HEK293 (cell line): ENCODE data around the gene MPHOSPH6.

Experiments
- EGR2 ChIP-seq: fragments of 450-650 bp; formaldehyde crosslinking; IDR thresholded peaks from 2 replicates; pipeline ENCODE4 v1.5.1; 2016; ENCODE audit warnings: low read depth, missing biosample characterization, missing genetic modification characterization
- FEZF1 ChIP-seq: fragments of 450-650 bp; formaldehyde crosslinking; IDR thresholded peaks from 2 replicates; pipeline ENCODE4 v1.5.1; 2016; ENCODE audit warnings: missing biosample characterization, missing genetic modification characterization
- GLIS1 ChIP-seq: fragments of 450-650 bp; formaldehyde crosslinking; IDR thresholded peaks from 2 replicates; pipeline ENCODE4 v1.5.1; 2016; ENCODE audit warnings: missing biosample characterization, missing genetic modification characterization
- MEIS1 ChIP-seq: sonication (generic); formaldehyde crosslinking; IDR thresholded peaks from 2 replicates; pipeline ENCODE4 v1.8.1; 2022; ENCODE audit warnings: missing genetic modification reagents, mild to moderate bottlenecking, borderline replicate concordance
- MZF1 ChIP-seq: fragments of 450-650 bp; formaldehyde crosslinking; IDR thresholded peaks from 2 replicates; pipeline ENCODE4 v1.5.1; 2017; ENCODE audit warnings: missing biosample characterization, missing genetic modification characterization, borderline replicate concordance
- PRDM10 ChIP-seq: fragments of 450-650 bp; formaldehyde crosslinking; IDR thresholded peaks from 2 replicates; pipeline ENCODE4 v1.5.1; 2016; ENCODE audit warnings: missing biosample characterization, missing genetic modification characterization
- PRDM4 ChIP-seq: fragments of 450-650 bp; formaldehyde crosslinking; IDR thresholded peaks from 2 replicates; pipeline ENCODE4 v1.5.1; 2017; ENCODE audit warnings: missing biosample characterization, missing genetic modification characterization
- SCRT1 ChIP-seq: fragments of 450-650 bp; formaldehyde crosslinking; IDR thresholded peaks from 2 replicates; pipeline ENCODE4 v1.5.1; 2016; ENCODE audit warnings: missing biosample characterization, missing genetic modification characterization, borderline replicate concordance
- YY1 ChIP-seq: fragments of 450-650 bp; formaldehyde crosslinking; IDR thresholded peaks from 2 replicates; pipeline ENCODE4 v1.5.1; 2018; ENCODE audit warnings: missing biosample characterization, missing genetic modification characterization
- YY2 ChIP-seq: fragments of 450-650 bp; formaldehyde crosslinking; IDR thresholded peaks from 2 replicates; pipeline ENCODE4 v1.5.1; 2016; ENCODE audit warnings: missing biosample characterization, missing genetic modification characterization
- ZBTB1 ChIP-seq: fragments of 450-650 bp; formaldehyde crosslinking; IDR thresholded peaks from 2 replicates; pipeline ENCODE4 v1.5.1; 2016; ENCODE audit warnings: missing biosample characterization, missing genetic modification characterization
- ZBTB48 ChIP-seq: fragments of 450-650 bp; formaldehyde crosslinking; IDR thresholded peaks from 2 replicates; pipeline ENCODE4 v1.5.1; 2016; ENCODE audit warnings: missing biosample characterization, missing genetic modification characterization
- ZBTB8A ChIP-seq: fragments of 450-650 bp; formaldehyde crosslinking; IDR thresholded peaks from 2 replicates; pipeline ENCODE4 v1.5.1; 2016; ENCODE audit warnings: missing biosample characterization, missing genetic modification characterization
- ZFP37 ChIP-seq: fragments of 450-650 bp; formaldehyde crosslinking; IDR thresholded peaks from 2 replicates; pipeline ENCODE4 v1.5.1; 2016; ENCODE audit warnings: missing biosample characterization, missing genetic modification characterization
- ZNF10 ChIP-seq: fragments of 450-650 bp; formaldehyde crosslinking; IDR thresholded peaks from 2 replicates; pipeline ENCODE4 v1.5.1; 2017; ENCODE audit warnings: missing biosample characterization, missing genetic modification characterization
- ZNF132 ChIP-seq: fragments of 450-650 bp; formaldehyde crosslinking; IDR thresholded peaks from 2 replicates; pipeline ENCODE4 v1.5.1; 2017; ENCODE audit warnings: missing biosample characterization, missing genetic modification characterization, borderline replicate concordance
- ZNF19 ChIP-seq: fragments of 450-650 bp; formaldehyde crosslinking; IDR thresholded peaks from 2 replicates; pipeline ENCODE4; 2016; ENCODE audit warnings: missing biosample characterization, missing genetic modification characterization, low read depth
- ZNF24 ChIP-seq: fragments of 450-650 bp; formaldehyde crosslinking; IDR thresholded peaks from 2 replicates; pipeline ENCODE4 v1.5.1; 2016; ENCODE audit warnings: missing biosample characterization, missing genetic modification characterization
- ZNF311 ChIP-seq: fragments of 450-650 bp; formaldehyde crosslinking; IDR thresholded peaks from 2 replicates; pipeline ENCODE4 v1.5.1; 2017; ENCODE audit warnings: missing biosample characterization, missing genetic modification characterization, borderline replicate concordance
- ZNF335 ChIP-seq: fragments of 450-650 bp; formaldehyde crosslinking; conservative IDR thresholded peaks from 2 replicates; pipeline ENCODE4 v1.5.1; 2016; ENCODE audit warnings: missing biosample characterization, missing genetic modification characterization
- ZNF350 ChIP-seq: fragments of 450-650 bp; formaldehyde crosslinking; IDR thresholded peaks from 2 replicates; pipeline ENCODE4 v1.5.0; 2017; ENCODE audit warnings: missing biosample characterization, mild to moderate bottlenecking, missing genetic modification characterization
- ZNF433 ChIP-seq: fragments of 450-650 bp; formaldehyde crosslinking; IDR thresholded peaks from 2 replicates; pipeline ENCODE4 v1.5.1; 2016; ENCODE audit warnings: missing biosample characterization, missing genetic modification characterization, low read depth
- ZNF629 ChIP-seq: fragments of 450-650 bp; formaldehyde crosslinking; IDR thresholded peaks from 2 replicates; pipeline ENCODE4 v1.5.1; 2017; ENCODE audit warnings: missing biosample characterization, missing genetic modification characterization
- ZNF654 ChIP-seq: fragments of 450-650 bp; formaldehyde crosslinking; IDR thresholded peaks from 2 replicates; pipeline ENCODE4 v1.5.1; 2016; ENCODE audit warnings: low read depth, missing biosample characterization, missing genetic modification characterization
- ZNF76 ChIP-seq: fragments of 450-650 bp; formaldehyde crosslinking; IDR thresholded peaks from 2 replicates; pipeline ENCODE4; 2016; ENCODE audit warnings: low read depth, missing biosample characterization, missing genetic modification characterization, borderline replicate concordance
- ZNF776 ChIP-seq: fragments of 450-650 bp; formaldehyde crosslinking; IDR thresholded peaks from 2 replicates; pipeline ENCODE4 v1.5.0; 2017; ENCODE audit warnings: missing biosample characterization, missing genetic modification characterization, borderline replicate concordance
- TF ChIP-seq, protein P1 (sequence below): sonication (generic); formaldehyde crosslinking; IDR thresholded peaks from 2 replicates; pipeline ENCODE4 v1.8.1; 2022; ENCODE audit warnings: mild to moderate bottlenecking, moderate library complexity, missing genetic modification reagents
- TF ChIP-seq, protein P2 (sequence below): fragments of 450-650 bp; formaldehyde crosslinking; IDR thresholded peaks from 2 replicates; pipeline ENCODE4 v1.5.1; 2016; ENCODE audit warnings: missing biosample characterization, missing genetic modification characterization

MPHOSPH6 gene

GRCh38 chr16:82169861-82170845 is at the start of gene MPHOSPH6 (continued):
- TF ChIP-seq, protein P1, sequence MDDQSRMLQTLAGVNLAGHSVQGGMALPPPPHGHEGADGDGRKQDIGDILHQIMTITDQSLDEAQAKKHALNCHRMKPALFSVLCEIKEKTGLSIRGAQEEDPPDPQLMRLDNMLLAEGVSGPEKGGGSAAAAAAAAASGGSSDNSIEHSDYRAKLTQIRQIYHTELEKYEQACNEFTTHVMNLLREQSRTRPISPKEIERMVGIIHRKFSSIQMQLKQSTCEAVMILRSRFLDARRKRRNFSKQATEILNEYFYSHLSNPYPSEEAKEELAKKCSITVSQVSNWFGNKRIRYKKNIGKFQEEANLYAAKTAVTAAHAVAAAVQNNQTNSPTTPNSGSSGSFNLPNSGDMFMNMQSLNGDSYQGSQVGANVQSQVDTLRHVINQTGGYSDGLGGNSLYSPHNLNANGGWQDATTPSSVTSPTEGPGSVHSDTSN (CRISPR knock-in tag) = peak; percentile 61; the same call in 1 of the 2 replicates
- TF ChIP-seq ZNF132 (tag by site-specific recombination) (no peak), ZNF433 (tag by site-specific recombination) (no peak), ZNF19 (tag by site-specific recombination) (0 out of 2 replicates have a peak, but pooled peaks have one; percentile 16), ZNF335 (peak; percentile 93), ZNF24 (tag by site-specific recombination) (0 out of 2 replicates have a peak, but pooled peaks have one; percentile 22), EGR2 (0 out of 2 replicates have a peak, but pooled peaks have one; percentile 42), ZBTB48 (tag by site-specific recombination) (peak; percentile 59; the same call in 1 of the 2 replicates), ZNF629 (peak; percentile 43; the same call in 1 of the 2 replicates), ZNF654 (tag by site-specific recombination) (no peak), MEIS1 (no peak), ZBTB8A (tag by site-specific recombination) (peak; percentile 66), FEZF1 (0 out of 2 replicates have a peak, but pooled peaks have one; percentile 6), ZNF76 (peak; percentile 66; the same call in 1 of the 2 replicates), ZBTB1 (tag by site-specific recombination) (no peak), GLIS1 (tag by site-specific recombination) (peak; percentile 97), SCRT1 (tag by site-specific recombination) (no peak), MZF1 (tag by site-specific recombination) (peak; percentile 26; the same call in 1 of the 2 replicates), ZFP37 (tag by site-specific recombination) (0 out of 2 replicates have a peak, but pooled peaks have one; percentile 20), ZNF10 (tag by site-specific recombination) (peak; percentile 27; the same call in 1 of the 2 replicates), YY1 (tag by site-specific recombination) (peak; percentile 57), ZNF776 (tag by site-specific recombination) (no peak), PRDM10 (peak; percentile 73), YY2 (tag by site-specific recombination) (peak; percentile 58; the same call in 1 of the 2 replicates), ZNF350 (tag by site-specific recombination) (no peak), ZNF311 (tag by site-specific recombination) (no peak), PRDM4 (tag by site-specific recombination) (peak; percentile 57; the same call in 1 of the 2 replicates)
- TF ChIP-seq, protein P2, sequence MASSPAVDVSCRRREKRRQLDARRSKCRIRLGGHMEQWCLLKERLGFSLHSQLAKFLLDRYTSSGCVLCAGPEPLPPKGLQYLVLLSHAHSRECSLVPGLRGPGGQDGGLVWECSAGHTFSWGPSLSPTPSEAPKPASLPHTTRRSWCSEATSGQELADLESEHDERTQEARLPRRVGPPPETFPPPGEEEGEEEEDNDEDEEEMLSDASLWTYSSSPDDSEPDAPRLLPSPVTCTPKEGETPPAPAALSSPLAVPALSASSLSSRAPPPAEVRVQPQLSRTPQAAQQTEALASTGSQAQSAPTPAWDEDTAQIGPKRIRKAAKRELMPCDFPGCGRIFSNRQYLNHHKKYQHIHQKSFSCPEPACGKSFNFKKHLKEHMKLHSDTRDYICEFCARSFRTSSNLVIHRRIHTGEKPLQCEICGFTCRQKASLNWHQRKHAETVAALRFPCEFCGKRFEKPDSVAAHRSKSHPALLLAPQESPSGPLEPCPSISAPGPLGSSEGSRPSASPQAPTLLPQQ = peak; percentile 83
